ENCODE measurements around the gene BMP6.
"Not testable (repeated sequence)": the region's sequence is repeated elsewhere in the genome, so short reads cannot be mapped to it uniquely, and the experiment has no call there.

The BMP6 gene

DNA sequence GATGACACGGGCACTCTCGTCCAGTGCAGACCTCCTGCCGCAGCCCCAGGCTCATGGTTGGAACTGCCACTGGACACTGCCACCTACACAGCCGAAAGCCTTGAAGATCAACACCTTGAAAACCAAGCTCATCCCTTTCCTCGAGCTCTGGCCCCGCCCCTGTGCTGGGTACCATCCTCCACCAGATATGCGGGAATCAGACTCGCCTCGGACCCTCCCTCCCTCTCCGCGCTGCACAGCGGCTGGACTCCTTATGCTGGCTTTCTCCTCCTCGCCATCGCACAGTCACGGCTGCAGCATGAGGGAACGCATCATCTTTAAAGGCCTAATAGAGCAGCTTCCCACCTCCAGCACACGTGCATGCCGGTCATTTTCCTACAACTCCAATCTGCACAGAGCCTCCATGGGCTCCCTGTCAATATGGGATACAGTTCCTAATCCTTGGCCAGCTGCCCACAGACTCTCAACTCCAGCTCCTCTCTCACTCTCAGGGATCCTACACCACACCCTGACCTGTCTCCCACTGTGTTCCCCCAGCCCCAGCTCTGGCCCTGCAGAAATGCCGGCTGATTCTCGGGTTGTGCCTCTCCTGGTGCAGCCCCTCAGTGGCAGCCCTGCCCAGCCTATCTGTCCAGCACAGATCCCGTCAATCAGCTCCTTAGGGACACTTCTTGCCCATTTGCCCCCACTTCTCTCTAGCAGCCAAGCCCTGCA is 161.5 kb downstream of the BMP6 start:
- Histone ChIP-seq H3K9me2 (replicated peaks; ENCODE audit: insufficient read depth, low read length) (no peaks in the 10 kb centered on the region), H3F3A (ENCODE audit: insufficient read depth, low read length) (peaks cover 100% of the 10 kb centered on the region), H3K79me2 (ENCODE audit: low read length) (peaks cover 79% of the 10 kb centered on the region)

DNA sequence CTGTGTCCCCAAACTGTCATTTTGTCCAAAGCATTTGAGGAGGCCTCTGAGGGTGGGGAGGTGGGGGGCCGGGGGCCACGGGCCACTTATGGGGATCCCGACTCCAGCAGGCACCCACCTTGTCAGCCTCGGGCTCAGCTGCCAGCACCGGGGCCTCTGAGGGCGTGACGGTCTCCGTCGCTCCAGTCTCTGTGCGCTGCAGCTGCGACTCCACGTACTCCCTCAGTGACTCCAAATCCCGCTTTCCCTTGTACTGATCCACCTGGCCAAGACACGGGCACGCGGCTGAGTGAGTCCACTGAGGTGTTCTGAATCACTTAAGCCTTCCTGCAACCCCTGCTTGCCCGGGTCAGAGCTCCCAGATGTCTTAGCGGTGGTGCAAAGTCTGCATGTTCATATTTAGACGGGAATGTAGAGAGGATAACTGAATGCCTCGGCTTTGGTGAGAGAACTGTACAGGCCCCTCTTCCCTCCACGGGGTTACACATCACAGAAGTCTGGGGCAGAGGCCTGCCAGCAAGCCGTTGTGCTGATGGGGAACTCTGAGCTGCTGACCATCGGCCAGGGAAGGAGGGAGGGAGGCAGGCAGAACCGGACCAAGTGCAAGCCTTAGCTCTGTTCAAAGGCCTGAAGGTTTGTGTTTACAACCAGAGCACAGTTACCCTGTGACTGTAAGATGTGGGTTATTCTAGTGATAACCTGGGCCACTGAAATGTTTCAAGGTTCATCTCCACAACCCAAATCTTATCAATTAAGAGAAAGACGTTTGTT is 162.9 kb downstream of the BMP6 start:
- TF ChIP-seq EZH2 (optimal IDR thresholded peaks at IDR 0.05; ENCODE audit: low read depth, low read length) (no peak), EZH2phosphoT487 (IDR thresholded peaks at IDR 0.05; ENCODE audit: low read length) (no peak)
- TF ChIP-seq, protein P1, sequence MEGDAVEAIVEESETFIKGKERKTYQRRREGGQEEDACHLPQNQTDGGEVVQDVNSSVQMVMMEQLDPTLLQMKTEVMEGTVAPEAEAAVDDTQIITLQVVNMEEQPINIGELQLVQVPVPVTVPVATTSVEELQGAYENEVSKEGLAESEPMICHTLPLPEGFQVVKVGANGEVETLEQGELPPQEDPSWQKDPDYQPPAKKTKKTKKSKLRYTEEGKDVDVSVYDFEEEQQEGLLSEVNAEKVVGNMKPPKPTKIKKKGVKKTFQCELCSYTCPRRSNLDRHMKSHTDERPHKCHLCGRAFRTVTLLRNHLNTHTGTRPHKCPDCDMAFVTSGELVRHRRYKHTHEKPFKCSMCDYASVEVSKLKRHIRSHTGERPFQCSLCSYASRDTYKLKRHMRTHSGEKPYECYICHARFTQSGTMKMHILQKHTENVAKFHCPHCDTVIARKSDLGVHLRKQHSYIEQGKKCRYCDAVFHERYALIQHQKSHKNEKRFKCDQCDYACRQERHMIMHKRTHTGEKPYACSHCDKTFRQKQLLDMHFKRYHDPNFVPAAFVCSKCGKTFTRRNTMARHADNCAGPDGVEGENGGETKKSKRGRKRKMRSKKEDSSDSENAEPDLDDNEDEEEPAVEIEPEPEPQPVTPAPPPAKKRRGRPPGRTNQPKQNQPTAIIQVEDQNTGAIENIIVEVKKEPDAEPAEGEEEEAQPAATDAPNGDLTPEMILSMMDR (IDR thresholded peaks at IDR 0.05; ENCODE audit: low read length): no peak
- H3K27ac ChIP-seq (ENCODE audit: low read length): peak overlapping the region; percentile 100; the same call in 1 of the 2 replicates
- H3K36me3 ChIP-seq (replicated peaks; ENCODE audit: insufficient read depth, low read length): peaks cover 90% of the 10 kb centered on the region
- H3K79me2 ChIP-seq (ENCODE audit: low read length): peaks cover 93% of the 10 kb centered on the region
- H3K4me1 ChIP-seq (ENCODE audit: low read length): peaks cover 30% of the 10 kb centered on the region
- H3F3A ChIP-seq (ENCODE audit: insufficient read depth, low read length): peaks cover 100% of the 10 kb centered on the region
- peak overlapping the region; percentile 4; the same call in 1 of the 2 replicates for H3K9ac ChIP-seq (ENCODE audit: low read length)
- peak; percentile 9 for DNase-seq
- H2AFZ ChIP-seq (ENCODE audit: low read length): no peak overlapping the region
- peaks cover 72% of the 10 kb centered on the region for H4K20me1 ChIP-seq (ENCODE audit: insufficient read depth, low read length)
- H3K9me3 ChIP-seq (replicated peaks; ENCODE audit: insufficient read depth, low read length): no peaks in the 10 kb centered on the region
- no peaks in the 10 kb centered on the region for H3K9me2 ChIP-seq (replicated peaks; ENCODE audit: insufficient read depth, low read length)
- H3K4me3 ChIP-seq (ENCODE audit: low read length): no peak overlapping the region
- H3K4me2 ChIP-seq (ENCODE audit: low read depth, low read length): no peak overlapping the region
- H3K27me3 ChIP-seq (replicated peaks; ENCODE audit: insufficient read depth, low read length): no peaks in the 10 kb centered on the region

More for the DNA sequence above, 161.5 kb downstream of the BMP6 start:
- H3K4me2 ChIP-seq (ENCODE audit: low read depth, low read length): no peak overlapping the region
- H3K27me3 ChIP-seq (replicated peaks; ENCODE audit: insufficient read depth, low read length): no peaks in the 10 kb centered on the region
- DNase-seq: no peak
- no peaks in the 10 kb centered on the region for H3K9me3 ChIP-seq (replicated peaks; ENCODE audit: insufficient read depth, low read length)
- H3K4me1 ChIP-seq (ENCODE audit: low read length): peaks cover 22% of the 10 kb centered on the region
- TF ChIP-seq EZH2phosphoT487 (IDR thresholded peaks at IDR 0.05; ENCODE audit: low read length) (no peak), EZH2 (optimal IDR thresholded peaks at IDR 0.05; ENCODE audit: low read depth, low read length) (no peak)
- TF ChIP-seq, protein P1 (IDR thresholded peaks at IDR 0.05; ENCODE audit: low read length): no peak
- H2AFZ ChIP-seq (ENCODE audit: low read length): no peak overlapping the region
- H4K20me1 ChIP-seq (ENCODE audit: insufficient read depth, low read length): peaks cover 85% of the 10 kb centered on the region
- H3K36me3 ChIP-seq (replicated peaks; ENCODE audit: insufficient read depth, low read length): peaks cover 93% of the 10 kb centered on the region
- no peak overlapping the region for H3K4me3 ChIP-seq (ENCODE audit: low read length)
- no peak overlapping the region for H3K9ac ChIP-seq (ENCODE audit: low read length)
- H3K27ac ChIP-seq (ENCODE audit: low read length): peak overlapping the region; percentile 100; the same call in 1 of the 2 replicates

DNA sequence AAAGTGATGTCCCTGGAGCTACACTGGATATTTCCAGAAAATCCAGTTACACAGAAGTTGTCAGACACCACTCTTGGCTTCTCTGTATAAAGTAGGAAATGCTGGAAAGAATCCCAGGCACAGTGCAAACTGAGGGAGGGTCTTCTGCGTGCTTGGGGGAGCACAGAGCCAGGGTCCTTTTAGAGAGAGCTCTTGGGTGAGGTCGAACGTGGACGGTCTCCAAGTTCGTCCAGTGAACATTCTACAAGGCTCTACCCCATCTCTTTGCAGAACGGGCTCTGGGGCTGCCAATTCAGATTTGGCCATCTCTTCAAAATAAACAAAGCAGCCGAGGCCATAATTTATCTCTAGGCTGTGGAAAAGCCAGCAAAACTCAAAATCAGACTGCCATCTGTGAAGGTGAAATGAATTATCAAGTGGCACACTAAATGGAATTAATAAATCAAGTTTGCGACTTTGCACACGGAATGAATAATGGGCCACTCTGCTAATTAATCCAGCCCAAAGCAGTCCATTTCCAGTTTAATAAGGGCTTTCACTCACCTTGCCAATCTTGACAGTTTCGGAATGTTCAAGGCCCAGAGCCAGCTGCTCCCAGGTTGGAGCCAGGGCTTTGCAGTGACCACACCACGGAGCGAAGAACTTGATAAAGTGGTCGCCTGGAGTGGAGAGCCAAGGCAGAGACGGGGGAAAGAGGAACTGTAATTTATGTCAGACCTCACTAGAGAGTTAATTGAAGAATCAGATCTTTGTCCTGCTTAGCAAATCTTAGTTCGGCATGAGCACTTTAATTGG is 165.4 kb downstream of the BMP6 start:
- Histone ChIP-seq H3K27me3 (replicated peaks; ENCODE audit: insufficient read depth, low read length) (no peaks in the 10 kb centered on the region), H3K9me2 (replicated peaks; ENCODE audit: insufficient read depth, low read length) (no peaks in the 10 kb centered on the region), H3K4me2 (ENCODE audit: low read depth, low read length) (peak overlapping the region; percentile 5; the same call in 1 of the 2 replicates), H3F3A (ENCODE audit: insufficient read depth, low read length) (peaks cover 100% of the 10 kb centered on the region), H3K4me1 (ENCODE audit: low read length) (peaks cover 55% of the 10 kb centered on the region), H3K9me3 (replicated peaks; ENCODE audit: insufficient read depth, low read length) (no peaks in the 10 kb centered on the region), H3K36me3 (replicated peaks; ENCODE audit: insufficient read depth, low read length) (peaks cover 85% of the 10 kb centered on the region), H3K9ac (ENCODE audit: low read length) (peak overlapping the region; percentile 13; the same call in 1 of the 2 replicates), H3K79me2 (ENCODE audit: low read length) (peaks cover 100% of the 10 kb centered on the region), H4K20me1 (ENCODE audit: insufficient read depth, low read length) (peaks cover 48% of the 10 kb centered on the region), H3K4me3 (ENCODE audit: low read length) (no peak overlapping the region), H3K27ac (ENCODE audit: low read length) (peak overlapping the region; percentile 100; the same call in 1 of the 2 replicates), H2AFZ (ENCODE audit: low read length) (no peak overlapping the region)
- no peak for TF ChIP-seq EZH2phosphoT487 (IDR thresholded peaks at IDR 0.05; ENCODE audit: low read length)
- peak; percentile 7 for DNase-seq

GRCh38 chr6:7892367-7892766 is 166.5 kb downstream of the BMP6 start:
- H3K27me3 ChIP-seq (replicated peaks; ENCODE audit: insufficient read depth, low read length); H3K9me2 ChIP-seq (replicated peaks; ENCODE audit: insufficient read depth, low read length); H3K4me3 ChIP-seq (ENCODE audit: low read length); H3K9me3 ChIP-seq (replicated peaks; ENCODE audit: insufficient read depth, low read length); H2AFZ ChIP-seq (ENCODE audit: low read length): not testable (repeated sequence)
- peaks cover 80% of the 10 kb centered on the region for H3K36me3 ChIP-seq (replicated peaks; ENCODE audit: insufficient read depth, low read length)
- H3K9ac ChIP-seq (ENCODE audit: low read length): peak overlapping the region; percentile 100; the same call in 1 of the 2 replicates
- peak overlapping the region; percentile 4; the same call in 1 of the 2 replicates for H3K4me2 ChIP-seq (ENCODE audit: low read depth, low read length)
- DNase-seq: peak; percentile 28
- peaks cover 100% of the 10 kb centered on the region for H3F3A ChIP-seq (ENCODE audit: insufficient read depth, low read length)
- H3K4me1 ChIP-seq (ENCODE audit: low read length): peaks cover 61% of the 10 kb centered on the region
- H4K20me1 ChIP-seq (ENCODE audit: insufficient read depth, low read length): peaks cover 37% of the 10 kb centered on the region
- peaks cover 100% of the 10 kb centered on the region for H3K79me2 ChIP-seq (ENCODE audit: low read length)
- peak overlapping the region; percentile 100; the same call in 1 of the 2 replicates for H3K27ac ChIP-seq (ENCODE audit: low read length)

Measured in MM.1S (cell line).